ENCODE measurements around the gene A1CF.

DNA sequence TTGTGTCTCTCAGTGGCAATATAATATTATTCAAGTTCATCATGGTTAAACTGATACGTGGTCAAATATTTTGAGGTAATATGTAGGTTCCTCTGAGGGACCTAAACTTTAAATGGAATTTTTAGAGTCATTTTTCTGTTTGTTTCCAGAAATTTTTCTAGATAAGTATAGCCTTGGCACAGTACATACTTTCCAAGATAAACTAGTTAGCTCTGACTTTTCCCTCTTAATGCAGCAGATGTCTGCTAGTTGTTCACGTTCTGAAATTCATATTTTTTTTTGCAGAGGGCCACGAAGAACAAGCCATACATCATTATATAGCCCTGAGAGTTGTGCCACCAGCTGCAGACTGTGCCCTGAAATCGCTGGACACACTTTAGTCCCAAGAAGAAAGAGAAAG, 61.6 kb downstream of the A1CF start:
- TF ChIP-seq, protein P1, sequence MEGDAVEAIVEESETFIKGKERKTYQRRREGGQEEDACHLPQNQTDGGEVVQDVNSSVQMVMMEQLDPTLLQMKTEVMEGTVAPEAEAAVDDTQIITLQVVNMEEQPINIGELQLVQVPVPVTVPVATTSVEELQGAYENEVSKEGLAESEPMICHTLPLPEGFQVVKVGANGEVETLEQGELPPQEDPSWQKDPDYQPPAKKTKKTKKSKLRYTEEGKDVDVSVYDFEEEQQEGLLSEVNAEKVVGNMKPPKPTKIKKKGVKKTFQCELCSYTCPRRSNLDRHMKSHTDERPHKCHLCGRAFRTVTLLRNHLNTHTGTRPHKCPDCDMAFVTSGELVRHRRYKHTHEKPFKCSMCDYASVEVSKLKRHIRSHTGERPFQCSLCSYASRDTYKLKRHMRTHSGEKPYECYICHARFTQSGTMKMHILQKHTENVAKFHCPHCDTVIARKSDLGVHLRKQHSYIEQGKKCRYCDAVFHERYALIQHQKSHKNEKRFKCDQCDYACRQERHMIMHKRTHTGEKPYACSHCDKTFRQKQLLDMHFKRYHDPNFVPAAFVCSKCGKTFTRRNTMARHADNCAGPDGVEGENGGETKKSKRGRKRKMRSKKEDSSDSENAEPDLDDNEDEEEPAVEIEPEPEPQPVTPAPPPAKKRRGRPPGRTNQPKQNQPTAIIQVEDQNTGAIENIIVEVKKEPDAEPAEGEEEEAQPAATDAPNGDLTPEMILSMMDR (IDR thresholded peaks at IDR 0.05; ENCODE audit: low read depth, low read length, poor library complexity, severe bottlenecking) = no peak
- no peak for TF ChIP-seq EZH2phosphoT487 (IDR thresholded peaks at IDR 0.05; ENCODE audit: borderline replicate concordance, low read length)

Data from DOHH2 (cell line).